HEK293 (cell line): ENCODE data around the gene VKORC1.

Experiments
- AEBP2 ChIP-seq: fragments of 450-650 bp; formaldehyde crosslinking; IDR thresholded peaks from 2 replicates; pipeline ENCODE4 v1.5.1; 2016; ENCODE audit warnings: missing biosample characterization, missing genetic modification characterization, borderline replicate concordance
- EGR2 ChIP-seq: fragments of 450-650 bp; formaldehyde crosslinking; IDR thresholded peaks from 2 replicates; pipeline ENCODE4 v1.5.1; 2016; ENCODE audit warnings: low read depth, missing biosample characterization, missing genetic modification characterization
- FEZF1 ChIP-seq: fragments of 450-650 bp; formaldehyde crosslinking; IDR thresholded peaks from 2 replicates; pipeline ENCODE4 v1.5.1; 2016; ENCODE audit warnings: missing biosample characterization, missing genetic modification characterization
- GLIS1 ChIP-seq: fragments of 450-650 bp; formaldehyde crosslinking; IDR thresholded peaks from 2 replicates; pipeline ENCODE4 v1.5.1; 2016; ENCODE audit warnings: missing biosample characterization, missing genetic modification characterization
- IKZF3 ChIP-seq: fragments of 450-650 bp; IDR thresholded peaks from 2 replicates; pipeline ENCODE4 v1.5.0; 2018; ENCODE audit warnings: missing biosample characterization, mild to moderate bottlenecking, missing genetic modification characterization, moderate library complexity
- PBX3 ChIP-seq: sonication (generic); formaldehyde crosslinking; IDR thresholded peaks from 2 replicates; pipeline ENCODE4 v1.8.1; 2022; ENCODE audit warnings: mild to moderate bottlenecking, moderate library complexity, missing genetic modification reagents
- PRDM10 ChIP-seq: fragments of 450-650 bp; formaldehyde crosslinking; IDR thresholded peaks from 2 replicates; pipeline ENCODE4 v1.5.1; 2016; ENCODE audit warnings: missing biosample characterization, missing genetic modification characterization
- SALL2 ChIP-seq: fragments of 450-650 bp; formaldehyde crosslinking; IDR thresholded peaks from 2 replicates; pipeline ENCODE4 v1.5.0; 2017; ENCODE audit warnings: missing biosample characterization, mild to moderate bottlenecking, missing genetic modification characterization, borderline replicate concordance
- SETDB1 ChIP-seq: IDR thresholded peaks from one replicate; pipeline ENCODE4 v1.6.1; 2017; ENCODE audit warnings: mild to moderate bottlenecking, low read length, moderate library complexity, mixed read lengths; ENCODE audit not compliant: insufficient read length
- TCF7L2 ChIP-seq: IDR thresholded peaks from 2 replicates; pipeline ENCODE4 v1.6.1; 2011; ENCODE audit warnings: low read depth, mild to moderate bottlenecking, inconsistent platforms, low read length, moderate library complexity, borderline replicate concordance
- TSHZ1 ChIP-seq: fragments of 450-650 bp; formaldehyde crosslinking; IDR thresholded peaks from 2 replicates; pipeline ENCODE4 v1.5.1; 2016; ENCODE audit warnings: missing biosample characterization, missing genetic modification characterization, borderline replicate concordance
- WT1 ChIP-seq: fragments of 450-650 bp; formaldehyde crosslinking; IDR thresholded peaks from 2 replicates; pipeline ENCODE4 v1.5.1; 2016; ENCODE audit warnings: missing biosample characterization, missing genetic modification characterization
- ZBTB26 ChIP-seq: fragments of 450-650 bp; formaldehyde crosslinking; optimal IDR thresholded peaks from 2 replicates; pipeline ENCODE3; 2016; ENCODE audit warnings: missing biosample characterization, mild to moderate bottlenecking, missing genetic modification characterization
- ZIC2 ChIP-seq: fragments of 450-650 bp; formaldehyde crosslinking; IDR thresholded peaks from 2 replicates; pipeline ENCODE4 v1.5.1; 2016; ENCODE audit warnings: missing biosample characterization, missing genetic modification characterization
- ZNF2 ChIP-seq: fragments of 450-650 bp; formaldehyde crosslinking; IDR thresholded peaks from 2 replicates; pipeline ENCODE4 v1.5.1; 2016; ENCODE audit warnings: missing biosample characterization, missing genetic modification characterization
- ZNF292 ChIP-seq: fragments of 450-650 bp; formaldehyde crosslinking; IDR thresholded peaks from 2 replicates; pipeline ENCODE4 v1.5.1; 2016; ENCODE audit warnings: low read depth, missing biosample characterization, missing genetic modification characterization, borderline replicate concordance
- ZNF324 ChIP-seq: fragments of 450-650 bp; formaldehyde crosslinking; IDR thresholded peaks from 2 replicates; pipeline ENCODE4 v1.5.1; 2016; ENCODE audit warnings: missing biosample characterization, missing genetic modification characterization
- ZNF391 ChIP-seq: fragments of 450-650 bp; formaldehyde crosslinking; IDR thresholded peaks from 2 replicates; pipeline ENCODE4 v1.5.1; 2016; ENCODE audit warnings: low read depth, missing biosample characterization, missing genetic modification characterization, borderline replicate concordance
- ZNF433 ChIP-seq: fragments of 450-650 bp; formaldehyde crosslinking; IDR thresholded peaks from 2 replicates; pipeline ENCODE4 v1.5.1; 2016; ENCODE audit warnings: missing biosample characterization, missing genetic modification characterization, low read depth
- ZNF473 ChIP-seq: fragments of 450-650 bp; formaldehyde crosslinking; IDR thresholded peaks from 2 replicates; pipeline ENCODE4 v1.5.1; 2017; ENCODE audit warnings: missing biosample characterization, missing genetic modification characterization
- ZNF521 ChIP-seq: fragments of 450-650 bp; formaldehyde crosslinking; IDR thresholded peaks from 2 replicates; pipeline ENCODE4 v1.5.1; 2017; ENCODE audit warnings: missing biosample characterization, mild to moderate bottlenecking, missing genetic modification characterization
- ZNF785 ChIP-seq: fragments of 450-650 bp; formaldehyde crosslinking; IDR thresholded peaks from 2 replicates; pipeline ENCODE4 v1.5.1; 2016; ENCODE audit warnings: missing biosample characterization, missing genetic modification characterization
- ZSCAN18 ChIP-seq: fragments of 450-650 bp; formaldehyde crosslinking; IDR thresholded peaks from 2 replicates; pipeline ENCODE4 v1.5.1; 2016; ENCODE audit warnings: missing biosample characterization, missing genetic modification characterization

Gene VKORC1

GRCh38 chr16:31142109-31143010 is 47.8 kb upstream of the VKORC1 start (continued):
- TF ChIP-seq ZBTB26 (tag by site-specific recombination) (peak; percentile 94), ZNF521 (no peak), IKZF3 (tag by site-specific recombination) (peak; percentile 75), ZSCAN18 (tag by site-specific recombination) (no peak), ZIC2 (tag by site-specific recombination) (peak; percentile 10; the same call in 1 of the 2 replicates), ZNF473 (tag by site-specific recombination) (no peak), WT1 (no peak), ZNF324 (tag by site-specific recombination) (peak; percentile 50; the same call in 1 of the 2 replicates), PRDM10 (peak; percentile 93), ZNF292 (tag by site-specific recombination) (no peak), ZNF391 (no peak), TSHZ1 (no peak), ZNF785 (tag by site-specific recombination) (no peak), ZNF433 (tag by site-specific recombination) (no peak), TCF7L2 (no peak), SALL2 (tag by site-specific recombination) (no peak), AEBP2 (tag by site-specific recombination) (no peak), EGR2 (tag by site-specific recombination) (peak; percentile 87), ZNF2 (tag by site-specific recombination) (no peak), FEZF1 (tag by site-specific recombination) (no peak), SETDB1 (no peak), GLIS1 (tag by site-specific recombination) (peak; percentile 48; the same call in 1 of the 2 replicates), PBX3 (0 out of 2 replicates have a peak, but pooled peaks have one; percentile 31)
